Measurements from ENCODE around the gene CTSW. TPM values are rescaled to one million over a fixed set of nuclear protein-coding genes. Genes with fewer than 3 reads are reported as not detected.

Gene CTSW
- total RNA-seq, 2 donors from 2014 or later, result 0.39 to 1.1 TPM

GRCh38 chr11:65896034-65896999 is 16.7 kb downstream of the CTSW start:
- H3K27ac ChIP-seq, result no peak overlapping the region
- no peaks in the 10 kb centered on the region for H3K27me3 ChIP-seq
- no peak for DNase-seq (ENCODE audit: low spot score)
- H3K36me3 ChIP-seq, result no peaks in the 10 kb centered on the region
- no peaks in the 10 kb centered on the region for H3K9me3 ChIP-seq
- TF ChIP-seq, protein P1, sequence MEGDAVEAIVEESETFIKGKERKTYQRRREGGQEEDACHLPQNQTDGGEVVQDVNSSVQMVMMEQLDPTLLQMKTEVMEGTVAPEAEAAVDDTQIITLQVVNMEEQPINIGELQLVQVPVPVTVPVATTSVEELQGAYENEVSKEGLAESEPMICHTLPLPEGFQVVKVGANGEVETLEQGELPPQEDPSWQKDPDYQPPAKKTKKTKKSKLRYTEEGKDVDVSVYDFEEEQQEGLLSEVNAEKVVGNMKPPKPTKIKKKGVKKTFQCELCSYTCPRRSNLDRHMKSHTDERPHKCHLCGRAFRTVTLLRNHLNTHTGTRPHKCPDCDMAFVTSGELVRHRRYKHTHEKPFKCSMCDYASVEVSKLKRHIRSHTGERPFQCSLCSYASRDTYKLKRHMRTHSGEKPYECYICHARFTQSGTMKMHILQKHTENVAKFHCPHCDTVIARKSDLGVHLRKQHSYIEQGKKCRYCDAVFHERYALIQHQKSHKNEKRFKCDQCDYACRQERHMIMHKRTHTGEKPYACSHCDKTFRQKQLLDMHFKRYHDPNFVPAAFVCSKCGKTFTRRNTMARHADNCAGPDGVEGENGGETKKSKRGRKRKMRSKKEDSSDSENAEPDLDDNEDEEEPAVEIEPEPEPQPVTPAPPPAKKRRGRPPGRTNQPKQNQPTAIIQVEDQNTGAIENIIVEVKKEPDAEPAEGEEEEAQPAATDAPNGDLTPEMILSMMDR (IDR thresholded peaks at IDR 0.05), result no peak
- H3K4me3 ChIP-seq, result no peak overlapping the region
- peaks cover 0 to 48% of the 10 kb centered on the region in 2 donors for H3K4me1 ChIP-seq

DNA sequence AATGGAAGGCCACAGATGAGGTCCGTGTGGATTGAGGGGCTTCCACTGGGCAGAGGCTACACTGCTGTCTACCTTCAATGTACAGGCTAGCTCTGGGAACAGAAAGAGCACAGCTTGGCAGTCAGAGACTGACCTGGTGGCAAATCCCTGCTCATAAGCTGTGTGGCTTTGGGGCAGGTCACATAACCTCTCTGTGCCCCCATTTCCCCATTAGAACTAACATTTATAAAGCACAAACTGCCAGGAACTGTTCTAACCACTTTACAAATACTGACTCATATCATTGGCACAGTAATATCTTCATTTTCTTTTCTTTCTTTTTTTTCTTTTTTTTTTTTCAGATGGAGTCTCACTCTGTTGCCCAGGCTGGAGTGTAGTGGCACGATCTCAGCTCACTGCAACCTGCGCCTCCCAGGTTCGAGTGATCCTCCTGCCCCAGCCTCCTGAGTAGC is 17.4 kb downstream of the CTSW start:
- Histone ChIP-seq H3K4me1 (peaks cover 0 to 40% of the 10 kb centered on the region in 2 donors), H3K4me3 (no peak overlapping the region), H3K9me3 (no peaks in the 10 kb centered on the region), H3K27ac (no peak overlapping the region), H3K36me3 (no peaks in the 10 kb centered on the region), H3K27me3 (no peaks in the 10 kb centered on the region)
- DNase-seq (ENCODE audit: low spot score), result no peak
- TF ChIP-seq, protein P1 (IDR thresholded peaks at IDR 0.05), result no peak

- no peaks in the 10 kb centered on the region for H3K27me3 ChIP-seq
- TF ChIP-seq, protein P1 (IDR thresholded peaks at IDR 0.05), result no peak
- H3K4me3 ChIP-seq, result peak overlapping the region; percentile 53 to 59
- DNase-seq (ENCODE audit: low spot score), result no peak
- peak overlapping the region in 1 of 2 donors; percentile 62 for H3K27ac ChIP-seq
- peaks cover 0 to 23% of the 10 kb centered on the region in 2 donors for H3K4me1 ChIP-seq
- no peaks in the 10 kb centered on the region for H3K9me3 ChIP-seq
- no peaks in the 10 kb centered on the region for H3K36me3 ChIP-seq
These were observed 19.2 kb downstream of the CTSW start for GRCh38 chr11:65898656-65899355.

GRCh38 chr11:65899356-65900124 is 19.9 kb downstream of the CTSW start:
- H3K4me1 ChIP-seq, result peaks cover 0 to 16% of the 10 kb centered on the region in 2 donors
- H3K27ac ChIP-seq, result peak overlapping the region; percentile 62 to 72
- H3K27me3 ChIP-seq, result no peaks in the 10 kb centered on the region
- H3K4me3 ChIP-seq, result peak overlapping the region; percentile 53 to 59
- TF ChIP-seq, protein P1 (IDR thresholded peaks at IDR 0.05), result no peak
- peak; percentile 82 for DNase-seq (ENCODE audit: low spot score)
- H3K36me3 ChIP-seq, result no peaks in the 10 kb centered on the region
- no peaks in the 10 kb centered on the region for H3K9me3 ChIP-seq

DNA sequence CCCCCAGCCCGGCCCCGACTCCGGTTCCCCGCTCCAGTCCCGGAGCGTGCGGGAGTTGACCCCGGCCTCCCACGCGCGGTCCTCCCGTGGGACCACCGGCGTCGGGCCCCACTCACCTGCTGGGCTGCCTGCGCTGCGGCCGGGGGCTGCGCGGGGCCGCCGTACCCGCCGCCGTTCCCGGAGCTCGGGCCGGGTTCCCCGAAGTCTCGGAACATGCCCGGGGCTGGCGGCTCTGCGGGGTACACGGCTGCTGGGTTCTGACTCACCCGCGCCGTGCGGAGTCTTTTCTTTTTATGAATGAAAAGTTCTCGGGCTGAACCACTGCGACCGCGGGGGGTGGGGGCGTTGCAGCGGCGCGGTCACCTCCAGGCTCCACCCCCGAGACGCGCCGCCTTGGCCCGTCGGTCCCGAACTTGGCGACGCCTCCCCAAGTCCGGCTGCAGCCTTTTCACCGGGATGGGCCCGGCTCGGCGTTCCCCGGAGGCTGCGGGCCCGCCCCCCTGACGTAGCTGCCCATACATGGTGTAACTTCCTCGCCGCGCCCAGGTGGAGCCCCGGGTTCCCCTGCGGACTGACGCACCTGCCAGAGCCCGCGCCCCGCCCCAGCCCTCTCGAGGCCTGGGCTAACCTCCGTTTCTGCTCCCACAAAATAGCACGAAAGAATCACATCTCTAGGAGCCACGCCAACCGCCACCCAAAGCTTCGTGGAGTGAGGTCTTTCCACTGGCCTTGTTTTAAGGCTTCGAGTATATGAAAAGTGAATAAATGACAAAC is 20.7 kb downstream of the CTSW start, which contains the start of gene FOSL1:
FOSL1 (minus strand) TSS at position 264 of the 774 bp plus-strand sequence; CDS start at position 215, 49 bp downstream.
- Histone ChIP-seq H3K4me1 (peaks cover 0 to 14% of the 10 kb centered on the region in 2 donors), H3K4me3 (peak within 1 kb of the TSS; percentile 53 to 59), H3K36me3 (no peaks in the 10 kb centered on the region), H3K27ac (peak within 1 kb of the TSS; percentile 62 to 72), H3K27me3 (no peaks in the 10 kb centered on the region), H3K9me3 (no peaks in the 10 kb centered on the region)
- TF ChIP-seq, protein P1 (IDR thresholded peaks at IDR 0.05), result no peak
- DNase-seq (ENCODE audit: low spot score), result peak; percentile 94

Data from right atrium auricular region (tissue), 2 donors.